NCI-H1436 treated with DMSO at 0.1 percent for 48 hours (cell line): ENCODE results near the gene PLXNA4.

Source experiments
- DNase-seq: peaks from one replicate; lab custom pipeline; 2025; lab: John Stamatoyannopoulos, UW

The PLXNA4 gene

GRCh38 chr7:132469681-132470080 is 106.6 kb downstream of the PLXNA4 start:
- no peak for DNase-seq

DNA sequence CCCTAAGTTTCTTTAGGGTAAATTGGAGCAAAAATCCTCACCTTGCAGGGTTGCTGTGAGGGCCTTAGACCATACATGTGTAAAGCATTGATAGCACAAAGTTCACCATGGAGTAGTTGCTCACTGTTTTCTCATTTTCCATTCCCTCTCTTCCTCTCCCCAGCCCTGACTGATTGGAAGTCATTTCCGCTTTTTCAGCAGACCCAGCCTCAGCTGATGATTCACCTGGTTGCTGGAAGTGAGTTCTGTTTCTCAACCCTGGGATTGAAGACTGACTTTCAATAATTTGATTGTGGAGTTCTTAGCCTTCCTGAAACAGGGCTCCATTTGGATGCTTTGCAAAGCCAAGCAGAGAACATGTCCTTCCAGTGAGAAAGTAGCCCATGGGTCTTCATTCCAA is 107.0 kb downstream of the PLXNA4 start:
- DNase-seq, result no peak

DNA sequence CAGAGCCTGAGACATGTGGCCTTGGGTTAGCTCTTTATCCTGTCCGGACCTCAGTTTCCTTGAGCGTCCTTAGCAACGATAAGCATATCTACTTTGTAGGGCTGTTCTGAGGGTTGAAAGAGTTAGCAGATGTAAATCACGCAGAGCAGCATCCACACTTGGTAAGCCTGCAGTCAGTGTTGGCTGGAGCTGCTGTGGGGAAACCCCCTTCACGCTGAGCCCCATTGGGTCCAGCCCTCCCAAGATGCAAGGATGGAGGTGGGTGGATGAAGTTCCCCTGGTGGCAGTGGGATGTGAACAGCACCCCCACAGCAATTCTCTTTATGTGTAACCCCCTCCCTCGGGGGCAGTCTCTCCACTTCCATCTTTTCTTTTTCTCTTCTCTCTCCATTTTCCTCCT is 109.9 kb downstream of the PLXNA4 start:
- no peak for DNase-seq

DNA sequence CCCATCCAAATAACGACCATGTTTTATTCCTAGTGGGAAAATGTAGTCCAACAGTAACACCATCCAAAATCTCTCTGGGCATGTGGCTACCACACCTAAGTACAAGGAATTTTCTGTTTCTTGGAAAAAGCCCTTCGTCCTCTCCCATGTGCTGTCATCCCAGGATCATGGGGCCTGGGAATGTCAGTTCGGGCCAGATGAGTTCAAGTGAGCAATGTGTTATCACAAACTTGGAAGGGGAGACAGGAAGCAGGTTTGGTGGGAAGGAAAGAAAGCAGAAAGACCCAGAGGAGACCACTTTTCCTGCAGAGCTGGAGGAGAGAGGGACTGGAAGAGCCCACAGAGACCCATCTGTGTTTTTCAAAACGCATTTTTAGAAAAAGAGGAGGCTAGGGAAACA is 110.8 kb downstream of the PLXNA4 start:
- no peak for DNase-seq

DNA sequence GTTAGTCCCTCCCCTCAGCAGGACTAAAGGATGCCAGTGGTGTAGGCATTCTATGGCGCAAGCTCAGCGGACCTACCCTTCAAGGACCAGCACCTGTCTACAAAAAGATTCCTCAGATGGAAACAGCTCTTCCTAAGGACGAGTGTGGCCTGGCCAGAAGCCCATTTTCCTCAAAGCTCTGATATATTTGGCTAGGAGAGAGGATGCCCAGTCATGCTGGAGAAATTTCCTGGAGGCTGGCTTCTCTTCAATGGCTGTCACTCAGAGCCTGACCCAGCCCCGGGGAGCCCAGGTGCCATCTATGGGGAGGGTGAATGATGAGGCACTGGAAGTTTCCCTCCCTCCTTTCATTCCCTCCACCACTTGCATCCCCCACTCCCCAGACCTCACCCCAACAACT is 111.5 kb downstream of the PLXNA4 start:
- no peak for DNase-seq

DNA sequence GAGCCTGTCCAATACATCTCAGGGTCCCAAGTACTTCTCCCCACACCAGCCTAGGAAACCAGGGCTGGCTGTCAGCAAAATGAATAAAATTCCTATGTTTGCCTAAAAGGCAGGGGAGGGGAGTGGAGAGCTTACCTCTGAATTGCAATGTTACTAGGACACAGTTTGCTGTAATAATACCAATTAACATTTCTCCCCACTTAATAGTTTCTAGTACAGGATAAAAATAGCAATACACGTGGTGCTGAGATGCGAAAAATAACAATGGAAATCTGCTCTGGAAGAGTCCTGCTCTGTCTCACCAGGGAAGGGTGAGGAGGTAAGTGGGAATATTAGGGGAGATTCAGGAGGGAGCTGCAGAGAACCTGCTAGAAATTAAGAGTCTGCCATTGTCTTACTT is 112.3 kb downstream of the PLXNA4 start:
- DNase-seq, result no peak

GRCh38 chr7:132462478-132462877 is 113.8 kb downstream of the PLXNA4 start:
- no peak for DNase-seq

DNA sequence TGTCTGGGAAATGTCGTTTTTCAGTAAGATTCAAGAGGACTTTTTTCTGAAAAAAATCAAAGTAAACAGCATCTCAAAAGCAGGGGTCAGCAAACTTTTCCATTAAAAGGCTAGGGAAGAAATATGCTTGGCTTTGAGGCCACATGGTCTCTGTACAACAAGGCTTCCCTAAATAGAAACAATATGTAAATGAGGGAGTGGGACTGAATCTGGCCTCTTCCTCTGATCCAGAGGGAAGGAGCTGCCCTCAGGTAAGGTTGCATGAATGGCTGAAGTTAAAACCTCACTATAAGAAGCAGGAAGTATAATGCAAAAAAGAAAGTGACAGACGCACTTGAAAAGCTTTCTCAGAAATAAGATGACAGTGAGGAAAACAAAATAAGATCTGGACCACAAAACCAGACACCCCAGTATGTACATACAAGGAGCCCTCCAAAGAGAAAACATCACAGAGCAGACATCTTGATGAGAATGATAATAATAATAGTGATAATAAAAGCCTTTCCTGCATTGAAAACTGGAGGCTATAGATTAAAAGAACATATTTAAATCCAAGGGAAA is 115.2 kb downstream of the PLXNA4 start:
- no peak for DNase-seq

DNA sequence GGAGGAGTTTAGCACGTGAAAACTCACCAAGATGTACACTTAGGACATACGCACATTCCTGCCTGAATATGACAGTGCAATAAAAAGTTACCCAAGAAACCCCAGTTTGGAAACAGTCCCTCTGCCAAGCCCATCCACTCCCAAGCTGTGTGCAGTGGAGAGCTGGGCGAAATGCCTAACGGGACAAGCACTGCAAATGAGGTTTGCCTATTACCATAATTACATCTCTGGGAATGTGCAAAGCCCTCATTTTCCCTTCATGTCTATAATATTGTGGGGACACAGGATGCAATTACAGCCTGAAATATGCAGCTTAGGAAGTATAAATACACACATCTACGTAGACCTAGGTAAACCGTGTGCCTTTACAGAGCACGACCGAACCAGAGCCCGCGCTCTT is 117.5 kb downstream of the PLXNA4 start:
- DNase-seq, result no peak

- DNase-seq, result no peak
Observed at GRCh38 chr7:132457658-132458057, 118.6 kb downstream of the PLXNA4 start.

GRCh38 chr7:132456418-132456817 is 119.9 kb downstream of the PLXNA4 start:
- DNase-seq, result no peak

- DNase-seq, result no peak
Observed at GRCh38 chr7:132455378-132455777, 120.9 kb downstream of the PLXNA4 start.

DNA sequence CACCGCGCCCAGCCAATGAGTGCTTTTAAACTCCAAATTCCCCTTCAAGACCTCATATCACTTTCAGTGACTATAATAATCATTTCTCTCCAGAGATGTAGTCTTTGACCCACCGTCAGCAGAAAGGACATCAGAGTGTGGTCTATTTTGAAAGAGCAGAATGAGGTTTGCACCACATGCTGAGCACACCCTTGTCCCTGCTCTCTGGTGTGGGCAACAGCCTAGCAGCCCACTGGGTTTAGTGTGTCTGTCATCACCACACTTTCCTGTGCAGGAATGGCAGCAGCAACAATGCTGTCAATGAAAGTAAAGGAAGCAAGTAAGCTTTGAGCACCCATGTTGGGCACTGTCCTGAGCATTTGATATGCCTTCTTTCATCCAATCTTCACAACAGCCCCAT is 122.4 kb downstream of the PLXNA4 start:
- DNase-seq, result no peak

GRCh38 chr7:132451161-132451560 is 125.1 kb downstream of the PLXNA4 start:
- DNase-seq, result no peak

DNA sequence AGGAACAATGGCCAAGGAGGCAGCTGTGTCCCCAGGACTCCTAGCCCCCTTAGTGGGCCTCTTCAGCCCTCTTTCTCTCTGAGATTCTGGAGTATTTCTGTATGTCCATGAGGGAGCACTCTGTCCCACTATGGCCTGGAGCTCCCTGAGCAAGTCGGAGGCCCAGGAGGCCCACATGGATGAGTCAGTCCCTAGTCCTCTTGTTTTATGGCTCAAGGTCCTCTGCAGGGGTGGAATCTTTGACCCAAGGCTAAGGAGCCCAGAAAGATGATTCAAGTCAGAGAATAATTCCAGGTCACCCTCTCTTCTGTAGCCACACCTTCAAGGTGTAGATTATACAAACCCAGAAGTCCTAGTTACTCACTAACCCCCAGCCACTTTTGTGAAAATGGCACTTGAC is 125.6 kb downstream of the PLXNA4 start:
- DNase-seq, result no peak

GRCh38 chr7:132450188-132450587 is 126.1 kb downstream of the PLXNA4 start:
- no peak for DNase-seq

- no peak for DNase-seq
Observed at GRCh38 chr7:132446666-132447278, 129.5 kb downstream of the PLXNA4 start.

DNA sequence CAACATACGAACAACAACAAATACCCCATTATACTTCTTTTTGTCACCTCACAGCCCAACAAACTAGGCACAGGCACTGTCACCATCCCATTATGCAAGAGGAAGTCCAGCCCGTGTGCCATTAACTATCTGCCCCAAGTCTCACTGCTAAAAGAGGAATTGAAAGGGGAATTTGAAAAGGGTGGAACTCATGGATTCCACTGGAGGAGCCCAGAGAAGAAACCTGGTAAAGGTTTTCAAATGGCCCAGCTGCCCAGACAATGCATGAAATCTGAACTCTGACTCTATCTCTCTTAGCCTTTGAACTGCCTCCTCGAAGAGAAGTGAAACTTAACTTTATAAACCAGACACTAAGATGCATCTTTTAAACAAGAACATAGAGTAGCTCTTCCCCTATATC is 130.0 kb downstream of the PLXNA4 start:
- no peak for DNase-seq

DNA sequence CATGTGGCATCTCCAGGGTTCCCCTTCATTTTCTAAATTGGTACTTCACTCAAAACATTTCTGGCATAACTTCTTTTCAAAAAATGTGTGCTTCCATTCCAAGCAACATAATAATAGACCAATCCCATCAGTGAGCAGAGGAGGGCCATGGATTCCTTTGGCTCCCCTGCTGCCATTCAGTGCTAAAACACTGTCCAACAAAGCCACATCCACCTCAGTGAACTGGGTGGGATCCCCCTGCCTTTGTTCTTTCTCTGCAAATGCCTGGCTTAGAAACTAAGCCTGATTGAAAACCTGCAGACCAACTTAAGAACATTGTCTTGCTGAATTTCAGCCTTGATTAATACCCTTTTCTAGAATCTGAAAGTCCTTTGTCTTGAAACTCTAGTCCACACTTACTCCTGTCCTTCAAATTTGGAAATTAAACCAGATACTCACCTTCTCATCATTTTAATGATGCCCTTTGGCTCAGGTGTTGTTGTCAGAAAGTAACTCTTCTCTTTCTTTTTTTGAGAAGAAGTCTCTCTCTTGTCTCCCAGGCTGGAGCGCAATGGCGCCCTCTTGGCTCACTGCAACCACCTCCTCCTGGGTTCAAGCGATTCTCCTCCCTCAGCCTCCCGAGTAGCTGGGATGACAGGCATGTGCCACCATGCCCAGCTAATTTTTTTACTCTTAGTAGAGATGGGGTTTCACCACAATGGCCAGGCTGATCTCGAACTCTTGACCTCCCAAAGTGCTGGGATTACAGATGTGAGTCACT is 132.3 kb downstream of the PLXNA4 start:
- no peak for DNase-seq

DNA sequence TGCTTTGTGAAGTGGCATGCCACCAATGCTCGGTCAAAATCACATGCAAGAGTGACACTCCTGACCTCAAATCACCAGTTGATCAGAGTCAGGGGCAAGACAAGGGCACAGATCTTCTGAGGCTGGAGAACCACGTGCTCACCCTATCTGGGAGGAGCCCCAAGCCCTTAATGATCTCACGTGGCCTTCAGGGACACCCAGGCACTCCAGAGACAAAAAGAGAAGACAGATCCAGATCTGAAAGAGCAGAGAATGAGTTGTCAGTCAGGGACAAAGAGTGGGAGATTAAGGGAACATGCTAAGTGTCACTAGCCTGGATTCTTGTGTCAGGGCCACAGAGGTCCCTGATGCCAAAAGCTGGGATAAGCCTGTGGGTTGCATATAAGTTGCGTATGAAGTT is 134.3 kb downstream of the PLXNA4 start:
- DNase-seq, result no peak

- DNase-seq, result no peak
Observed at GRCh38 chr7:132440151-132440550, 136.1 kb downstream of the PLXNA4 start.

GRCh38 chr7:132438926-132439325 is 137.3 kb downstream of the PLXNA4 start:
- no peak for DNase-seq

GRCh38 chr7:132437730-132438129 is 138.5 kb downstream of the PLXNA4 start:
- DNase-seq, result no peak

GRCh38 chr7:132436121-132436520 is 140.1 kb downstream of the PLXNA4 start:
- DNase-seq, result no peak
